ENCODE results near the gene PSMD9. TPM values are rescaled to one million over a fixed set of nuclear protein-coding genes. Genes with fewer than 3 reads are reported as not detected.

The PSMD9 gene
- total RNA-seq, 1 experiment from 2014 or later: 39.9 TPM

DNA sequence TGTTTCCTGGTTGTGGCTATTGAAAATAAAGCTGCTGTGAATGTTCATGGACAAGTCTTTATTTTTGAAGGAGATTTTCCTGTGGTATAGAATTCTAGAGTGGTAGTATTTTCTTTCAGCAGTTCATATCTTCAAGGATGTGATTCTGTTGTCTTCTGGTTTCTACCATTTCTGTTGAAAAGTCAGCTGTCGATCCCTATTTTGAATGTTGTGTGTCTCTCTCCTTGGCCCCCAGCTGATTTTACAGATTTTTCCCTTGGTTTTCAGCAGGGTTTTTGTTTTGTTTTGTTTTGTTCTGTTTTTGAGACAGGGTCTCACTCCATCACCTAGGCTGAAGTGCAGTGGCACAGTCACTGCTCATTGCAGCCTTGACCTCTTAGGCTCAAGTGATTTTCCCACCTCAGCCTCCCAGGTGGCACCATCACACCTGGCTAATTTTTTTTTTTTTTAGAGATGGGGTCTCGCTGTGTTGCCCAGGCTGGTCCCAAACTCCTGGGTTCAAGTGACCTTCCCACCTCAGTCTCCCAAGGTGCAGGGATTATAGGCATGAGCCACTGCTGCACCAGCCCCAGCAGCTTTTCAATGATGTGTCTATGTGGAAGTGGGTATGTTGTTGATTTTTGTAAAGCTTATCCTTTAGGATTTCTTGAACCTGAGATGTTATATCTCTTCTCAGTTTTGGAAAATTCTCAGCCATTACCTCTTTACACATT is 57.9 kb downstream of the PSMD9 start:
- no peaks in the 10 kb centered on the region for H3K27me3 ChIP-seq (ENCODE audit: insufficient read depth, low read length)
- no peak overlapping the region for H3T11ph ChIP-seq (ENCODE audit: low read length)
- no peak overlapping the region for H2BK15ac ChIP-seq (ENCODE audit: low read depth, low read length)
- no peak overlapping the region for H3K27ac ChIP-seq (ENCODE audit: insufficient read length, low read depth, low read length)
- H3K4ac ChIP-seq (ENCODE audit: low read depth, low read length): no peak overlapping the region
- H3K4me2 ChIP-seq (ENCODE audit: insufficient read depth, insufficient read length, low read length): no peak overlapping the region
- DNase-seq: no peak
- H3K9me3 ChIP-seq (ENCODE audit: control insufficient read depth, low read depth, low read length): no peaks in the 10 kb centered on the region
- no peak overlapping the region for H2BK12ac ChIP-seq (ENCODE audit: insufficient read length, low read depth, low read length)
- H3K27me3 Mint-ChIP-seq (ENCODE audit: low read depth): no peaks in the 10 kb centered on the region; the same call in 1 of the 2 replicates
- H3K27ac Mint-ChIP-seq: no peak overlapping the region
- H3K79me1 ChIP-seq (ENCODE audit: insufficient read depth, low read depth, low read length, poor library complexity, severe bottlenecking): no peaks in the 10 kb centered on the region
- H3K56ac ChIP-seq (ENCODE audit: insufficient read length, low read depth, low read length): no peak overlapping the region
- H3K23me2 ChIP-seq (ENCODE audit: insufficient read length, low read depth, low read length, poor library complexity, severe bottlenecking): no peaks in the 10 kb centered on the region
- no peaks in the 10 kb centered on the region for H3K79me2 ChIP-seq (ENCODE audit: insufficient read depth, low read length)
- H4K5ac ChIP-seq (ENCODE audit: insufficient read length, low read depth, low read length): no peak overlapping the region
- H3K9ac ChIP-seq (ENCODE audit: extremely low read depth, insufficient read length, low read length): no peak overlapping the region
- no peak overlapping the region for H2BK120ac ChIP-seq (ENCODE audit: low read depth, low read length, poor library complexity, severe bottlenecking)
- no peak overlapping the region for H3K23ac ChIP-seq (ENCODE audit: insufficient read length, low read depth, low read length)
- H3K4me1 Mint-ChIP-seq: peaks cover 10% of the 10 kb centered on the region in 2 experiments
- no peak overlapping the region for H2AFZ ChIP-seq (ENCODE audit: low read length)
- no peaks in the 10 kb centered on the region for H4K20me1 ChIP-seq (ENCODE audit: control insufficient read depth, insufficient read depth, insufficient read length)
- H3K14ac ChIP-seq (ENCODE audit: insufficient read depth, low read length): no peak overlapping the region
- H2BK20ac ChIP-seq (ENCODE audit: low read depth, low read length, poor library complexity, severe bottlenecking): no peak overlapping the region
- H4K8ac ChIP-seq (replicated peaks; ENCODE audit: insufficient read length, low read depth, low read length): no peak overlapping the region
- H2AK5ac ChIP-seq (ENCODE audit: insufficient read length, low read length): no peak overlapping the region
- H3K9me3 Mint-ChIP-seq: peaks cover 4 to 13% of the 10 kb centered on the region in 2 experiments; a peak in 3 of 5 replicates
- TF ChIP-seq, protein P1, sequence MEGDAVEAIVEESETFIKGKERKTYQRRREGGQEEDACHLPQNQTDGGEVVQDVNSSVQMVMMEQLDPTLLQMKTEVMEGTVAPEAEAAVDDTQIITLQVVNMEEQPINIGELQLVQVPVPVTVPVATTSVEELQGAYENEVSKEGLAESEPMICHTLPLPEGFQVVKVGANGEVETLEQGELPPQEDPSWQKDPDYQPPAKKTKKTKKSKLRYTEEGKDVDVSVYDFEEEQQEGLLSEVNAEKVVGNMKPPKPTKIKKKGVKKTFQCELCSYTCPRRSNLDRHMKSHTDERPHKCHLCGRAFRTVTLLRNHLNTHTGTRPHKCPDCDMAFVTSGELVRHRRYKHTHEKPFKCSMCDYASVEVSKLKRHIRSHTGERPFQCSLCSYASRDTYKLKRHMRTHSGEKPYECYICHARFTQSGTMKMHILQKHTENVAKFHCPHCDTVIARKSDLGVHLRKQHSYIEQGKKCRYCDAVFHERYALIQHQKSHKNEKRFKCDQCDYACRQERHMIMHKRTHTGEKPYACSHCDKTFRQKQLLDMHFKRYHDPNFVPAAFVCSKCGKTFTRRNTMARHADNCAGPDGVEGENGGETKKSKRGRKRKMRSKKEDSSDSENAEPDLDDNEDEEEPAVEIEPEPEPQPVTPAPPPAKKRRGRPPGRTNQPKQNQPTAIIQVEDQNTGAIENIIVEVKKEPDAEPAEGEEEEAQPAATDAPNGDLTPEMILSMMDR (conservative IDR thresholded peaks at IDR 0.05): no peak
- H2BK5ac ChIP-seq (ENCODE audit: insufficient read length, low read length): no peak overlapping the region
- no CpG with 5 or more reads among the region's 2 CpGs for WGBS (ENCODE audit: extremely low coverage, insufficient read length, low lambda C conversion rate)
- H3K36me3 Mint-ChIP-seq (ENCODE audit: insufficient read depth in 1 of 3, low read depth in 3 of 3): peaks cover 0 to 7% (median 0%) of the 10 kb centered on the region in 3 experiments; a peak in 2 of 7 replicates
- H4K91ac ChIP-seq (ENCODE audit: insufficient read length, low read depth, low read length): no peak overlapping the region
- H3K4me3 Mint-ChIP-seq: no peak overlapping the region
- H3K18ac ChIP-seq (ENCODE audit: insufficient read length, low read depth, low read length): no peak overlapping the region
- no peaks in the 10 kb centered on the region; the same call in 1 of the 2 replicates for H3K4me1 ChIP-seq (ENCODE audit: insufficient read depth, low read length)

All from H9 (cell line).